ENCODE measurements around the gene MAF.

Gene MAF

DNA sequence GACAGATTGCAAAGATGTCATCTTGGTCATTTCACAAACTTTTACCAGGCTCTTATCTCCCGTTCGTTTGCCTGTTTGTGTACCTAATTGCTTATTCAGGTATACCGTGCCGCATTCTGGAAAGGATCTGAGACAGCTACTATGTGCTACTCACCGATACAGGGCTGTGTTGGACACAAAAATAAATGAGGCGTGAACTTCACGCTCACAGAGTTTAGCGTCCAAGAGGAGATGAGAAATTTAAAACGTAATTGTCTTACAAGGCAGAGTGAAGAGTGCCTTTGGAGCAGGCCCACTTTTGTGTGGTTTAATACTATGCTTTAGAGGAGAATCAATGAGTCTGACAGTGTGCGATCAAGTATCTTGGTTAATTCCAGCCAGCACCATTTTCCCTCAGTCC, 26.7 kb downstream of the MAF start:
- Histone ChIP-seq H3K27me3 (no peaks in the 10 kb centered on the region), H3K9me3 (no peaks in the 10 kb centered on the region), H3K36me3 (no peaks in the 10 kb centered on the region), H3K27ac (no peak overlapping the region), H3K4me3 (no peak overlapping the region), H3K4me1 (peaks cover 0 to 13% (median 6%) of the 10 kb centered on the region in 4 donors)
- TF ChIP-seq, protein P1, sequence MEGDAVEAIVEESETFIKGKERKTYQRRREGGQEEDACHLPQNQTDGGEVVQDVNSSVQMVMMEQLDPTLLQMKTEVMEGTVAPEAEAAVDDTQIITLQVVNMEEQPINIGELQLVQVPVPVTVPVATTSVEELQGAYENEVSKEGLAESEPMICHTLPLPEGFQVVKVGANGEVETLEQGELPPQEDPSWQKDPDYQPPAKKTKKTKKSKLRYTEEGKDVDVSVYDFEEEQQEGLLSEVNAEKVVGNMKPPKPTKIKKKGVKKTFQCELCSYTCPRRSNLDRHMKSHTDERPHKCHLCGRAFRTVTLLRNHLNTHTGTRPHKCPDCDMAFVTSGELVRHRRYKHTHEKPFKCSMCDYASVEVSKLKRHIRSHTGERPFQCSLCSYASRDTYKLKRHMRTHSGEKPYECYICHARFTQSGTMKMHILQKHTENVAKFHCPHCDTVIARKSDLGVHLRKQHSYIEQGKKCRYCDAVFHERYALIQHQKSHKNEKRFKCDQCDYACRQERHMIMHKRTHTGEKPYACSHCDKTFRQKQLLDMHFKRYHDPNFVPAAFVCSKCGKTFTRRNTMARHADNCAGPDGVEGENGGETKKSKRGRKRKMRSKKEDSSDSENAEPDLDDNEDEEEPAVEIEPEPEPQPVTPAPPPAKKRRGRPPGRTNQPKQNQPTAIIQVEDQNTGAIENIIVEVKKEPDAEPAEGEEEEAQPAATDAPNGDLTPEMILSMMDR (IDR thresholded peaks at IDR 0.05): no peak
- intact Hi-C loops (cut with DNase I; ENCODE audit: low total_unique reads): no loop called here
- no peak for DNase-seq

DNA sequence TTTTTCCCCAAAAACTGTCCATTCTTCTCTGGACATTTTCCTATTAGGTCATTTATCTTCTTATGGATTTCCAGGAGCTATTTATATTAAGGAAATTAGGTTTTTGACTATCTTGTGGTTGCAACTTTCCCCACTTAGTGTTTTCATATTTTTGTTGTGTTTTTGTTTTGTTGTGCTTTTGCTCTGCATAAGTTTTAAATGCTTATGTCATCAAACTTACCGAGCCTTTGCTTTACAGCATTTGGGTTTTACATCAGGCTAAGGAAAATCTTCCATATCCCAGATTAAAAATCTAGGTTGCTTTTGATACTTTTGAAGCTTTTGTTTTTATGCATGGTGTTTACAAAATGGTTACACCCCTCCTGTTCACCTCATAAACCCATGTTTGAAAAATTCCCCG, 27.5 kb downstream of the MAF start:
- Histone ChIP-seq H3K9me3 (no peaks in the 10 kb centered on the region), H3K27ac (no peak overlapping the region), H3K36me3 (no peaks in the 10 kb centered on the region), H3K4me3 (no peak overlapping the region), H3K27me3 (no peaks in the 10 kb centered on the region), H3K4me1 (peaks cover 0 to 13% (median 6%) of the 10 kb centered on the region in 4 donors)
- intact Hi-C loops (cut with DNase I; ENCODE audit: low total_unique reads): no loop called here
- TF ChIP-seq, protein P1 (IDR thresholded peaks at IDR 0.05): no peak
- no peak for DNase-seq

DNA sequence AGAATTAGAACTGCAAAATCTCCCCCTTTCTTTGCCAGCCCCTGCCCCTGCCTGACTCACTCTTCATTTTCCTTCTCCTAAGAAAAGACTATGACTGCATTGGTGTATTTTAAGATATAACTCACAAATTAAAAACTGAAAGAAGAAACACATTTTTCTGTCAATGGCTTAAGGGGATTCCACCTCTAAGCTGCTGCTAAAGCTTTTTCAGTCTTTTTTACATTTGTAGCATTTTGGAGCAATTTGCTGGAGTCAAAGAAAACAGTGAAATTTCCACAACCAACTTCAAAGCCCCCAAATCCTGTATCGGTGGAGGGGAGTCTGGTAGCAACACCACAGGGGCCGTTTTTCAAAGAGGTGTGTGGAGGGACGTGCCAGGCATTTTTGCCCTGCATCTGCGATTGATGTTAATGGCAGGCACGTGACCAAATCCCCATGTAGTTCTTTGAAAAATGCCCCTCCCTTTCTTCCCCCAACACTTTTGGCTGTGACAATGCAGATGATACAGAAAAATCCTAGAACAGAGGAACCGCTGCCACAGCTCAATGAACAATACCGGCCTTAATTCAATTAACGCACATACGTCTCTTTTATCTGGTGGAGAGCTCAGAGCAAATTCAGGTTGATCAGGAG, 28.5 kb downstream of the MAF start:
- DNase-seq: no peak
- no peaks in the 10 kb centered on the region for H3K36me3 ChIP-seq
- intact Hi-C loops (cut with DNase I; ENCODE audit: low total_unique reads): no loop called here
- H3K4me1 ChIP-seq: peaks cover 0 to 13% (median 6%) of the 10 kb centered on the region in 4 donors
- H3K9me3 ChIP-seq: no peaks in the 10 kb centered on the region
- no peak overlapping the region for H3K27ac ChIP-seq
- no peaks in the 10 kb centered on the region for H3K27me3 ChIP-seq
- TF ChIP-seq, protein P1 (IDR thresholded peaks at IDR 0.05): no peak
- H3K4me3 ChIP-seq: peak overlapping the region in 1 of 2 donors; percentile 17

DNA sequence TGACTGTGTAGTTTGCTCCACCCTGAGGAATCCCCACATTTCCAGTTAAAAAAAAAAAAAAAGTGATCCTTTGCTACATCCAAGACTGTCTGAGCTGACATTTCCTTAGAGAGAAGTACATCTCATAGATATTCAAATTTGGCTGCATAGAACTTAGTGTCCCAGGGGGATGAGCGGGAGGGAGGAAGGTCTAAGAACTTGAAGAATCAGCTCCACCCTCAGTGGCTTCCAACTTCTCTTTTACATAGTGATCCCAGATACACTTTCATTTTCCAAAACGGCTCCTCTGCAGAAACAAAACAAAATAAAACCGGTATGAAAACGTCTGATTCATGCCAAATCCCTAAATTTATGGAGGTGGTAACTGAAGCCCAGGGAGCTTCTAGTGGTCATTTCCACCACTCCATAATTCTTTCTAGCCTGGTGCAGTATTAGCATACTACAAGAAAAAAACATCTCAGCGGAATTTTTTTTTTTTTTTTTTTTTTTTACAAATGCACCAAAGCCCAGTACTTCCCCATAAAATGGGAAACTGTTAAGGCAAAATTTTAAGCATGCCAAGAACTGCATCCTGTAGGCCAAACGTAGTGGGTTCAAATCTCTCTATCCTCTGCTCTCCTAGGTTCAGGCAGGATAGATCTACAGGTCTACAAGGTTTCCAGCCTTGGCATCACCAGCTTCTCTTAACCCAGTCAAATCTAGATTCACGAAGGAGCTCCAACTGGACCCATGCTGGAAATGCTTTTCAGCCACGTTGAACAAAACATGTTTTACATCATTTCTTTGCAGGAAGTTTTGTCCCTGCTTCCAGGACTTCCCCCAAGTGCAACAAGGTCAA, 29.3 kb downstream of the MAF start:
- Histone ChIP-seq H3K9me3 (no peaks in the 10 kb centered on the region), H3K27ac (no peak overlapping the region), H3K4me3 (peak overlapping the region; percentile 17 to 30), H3K27me3 (no peaks in the 10 kb centered on the region), H3K4me1 (peaks cover 0 to 13% (median 6%) of the 10 kb centered on the region in 4 donors), H3K36me3 (no peaks in the 10 kb centered on the region)
- no peak for DNase-seq
- intact Hi-C loops (cut with DNase I; ENCODE audit: low total_unique reads): no loop called here
- TF ChIP-seq, protein P1 (IDR thresholded peaks at IDR 0.05): no peak

DNA sequence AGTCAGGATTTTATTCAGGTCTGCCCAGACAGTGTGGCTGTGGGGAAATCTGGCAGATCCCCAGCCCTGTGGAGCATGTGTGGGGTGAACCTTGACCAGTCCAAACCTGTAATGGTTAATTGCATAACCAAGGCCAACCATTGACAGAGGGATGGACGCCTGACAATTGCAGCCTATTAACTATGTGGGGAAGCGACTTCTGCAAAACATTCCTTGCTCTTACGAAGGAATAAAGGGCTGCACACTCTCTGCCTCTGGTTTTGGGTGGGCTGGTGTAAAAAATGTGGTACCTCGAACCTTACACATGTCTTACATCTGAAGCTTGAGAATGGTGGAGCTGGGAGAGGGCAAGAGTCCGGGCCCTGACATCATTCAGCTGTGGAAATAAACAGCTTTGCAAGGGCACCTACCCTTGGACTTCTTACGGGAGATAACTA, 35.8 kb downstream of the MAF start:
- no peaks in the 10 kb centered on the region for H3K27me3 ChIP-seq
- DNase-seq: no peak
- intact Hi-C loops (cut with DNase I; ENCODE audit: low total_unique reads): no loop called here
- no peaks in the 10 kb centered on the region for H3K4me1 ChIP-seq
- H3K9me3 ChIP-seq: no peaks in the 10 kb centered on the region
- TF ChIP-seq, protein P1 (IDR thresholded peaks at IDR 0.05): no peak
- no peak overlapping the region for H3K4me3 ChIP-seq
- H3K36me3 ChIP-seq: no peaks in the 10 kb centered on the region
- H3K27ac ChIP-seq: no peak overlapping the region

Data from tibial artery (tissue), 4 donors.